Tibial artery (tissue), 4 donors: ENCODE results near the gene DNAH6.

Experiments
- DNase-seq, 2 donors: peaks; one replicate each; pipeline ENCODE4 v3.0.0-alpha.2; 2019
- H3K27ac ChIP-seq, 2 donors: fragments of 200-600 bp; sonication (generic) in 1 of 2; 1 replicate in 1 of 2; 2 replicates in 1 of 2; pipeline ENCODE4 v1.5.1; 2018 to 2019; ENCODE audit warnings: mild to moderate bottlenecking in 1 of 2
- H3K27me3 ChIP-seq, 2 donors: fragments of 200-600 bp; sonication (generic) in 1 of 2; one replicate each; pipeline versions ENCODE4 v1.5.1 to v1.6.0; 2016 to 2019
- H3K36me3 ChIP-seq, 3 donors: fragments of 200-600 bp; sonication (generic) in 2 of 3; one replicate each; pipeline ENCODE4 v1.5.1; 2016 to 2019; ENCODE audit warnings: mild to moderate bottlenecking in 2 of 3
- H3K4me1 ChIP-seq, 4 donors: fragments of 200-600 bp; sonication (generic) in 2 of 4; 1 replicate in 3 of 4; 2 replicates in 1 of 4; pipeline ENCODE4 v1.5.1; 2016 to 2019
- H3K4me3 ChIP-seq, 2 donors: fragments of 200-600 bp; sonication (generic) in 1 of 2; 1 replicate in 1 of 2; 2 replicates in 1 of 2; pipeline ENCODE4 v1.5.1; 2018 to 2019; ENCODE audit warnings: mild to moderate bottlenecking in 2 of 2
- H3K9me3 ChIP-seq, 3 donors: fragments of 200-600 bp; sonication (generic) in 1 of 3; one replicate each; pipeline ENCODE4 v1.5.1; 2016 to 2019
- intact Hi-C: fragments of 100-400 bp; cut with DNase I; formaldehyde crosslinking; loops from one replicate; pipeline ENCODE4 v1.15.0; 2023; ENCODE audit warnings: low total_unique reads
- TF ChIP-seq, protein P1 (sequence below), 2 experiments: fragments of 200-600 bp in 1 of 2; fragments of 450-650 bp in 1 of 2; IDR thresholded peaks; one replicate each; pipeline ENCODE4 v1.5.1; 2017 to 2019; ENCODE audit warnings: antibody characterized with exemption in 2 of 2, mild to moderate bottlenecking in 1 of 2, moderate library complexity in 1 of 2

The DNAH6 gene

DNA sequence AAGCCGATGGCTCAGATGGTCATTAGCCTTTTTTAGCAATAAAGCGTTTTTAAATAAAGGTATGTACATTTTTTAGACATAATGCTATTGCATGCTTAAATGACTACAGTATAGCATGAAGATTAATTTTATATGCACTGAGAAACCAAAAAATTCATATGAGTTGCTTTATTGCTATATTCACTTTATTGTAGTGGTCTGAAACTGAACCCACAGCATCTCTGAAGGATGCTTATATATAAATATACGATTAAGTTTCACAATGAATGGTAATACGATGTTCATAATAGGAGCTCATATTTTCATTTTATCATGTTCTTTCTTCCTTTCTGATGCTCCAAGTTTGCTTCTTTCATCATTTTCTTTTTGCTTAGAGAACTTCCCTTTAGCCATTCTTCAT, 132.8 kb downstream of the DNAH6 start:
- H3K36me3 ChIP-seq, result no peaks in the 10 kb centered on the region
- H3K4me3 ChIP-seq, result no peak overlapping the region
- H3K9me3 ChIP-seq, result no peaks in the 10 kb centered on the region
- TF ChIP-seq, protein P1, sequence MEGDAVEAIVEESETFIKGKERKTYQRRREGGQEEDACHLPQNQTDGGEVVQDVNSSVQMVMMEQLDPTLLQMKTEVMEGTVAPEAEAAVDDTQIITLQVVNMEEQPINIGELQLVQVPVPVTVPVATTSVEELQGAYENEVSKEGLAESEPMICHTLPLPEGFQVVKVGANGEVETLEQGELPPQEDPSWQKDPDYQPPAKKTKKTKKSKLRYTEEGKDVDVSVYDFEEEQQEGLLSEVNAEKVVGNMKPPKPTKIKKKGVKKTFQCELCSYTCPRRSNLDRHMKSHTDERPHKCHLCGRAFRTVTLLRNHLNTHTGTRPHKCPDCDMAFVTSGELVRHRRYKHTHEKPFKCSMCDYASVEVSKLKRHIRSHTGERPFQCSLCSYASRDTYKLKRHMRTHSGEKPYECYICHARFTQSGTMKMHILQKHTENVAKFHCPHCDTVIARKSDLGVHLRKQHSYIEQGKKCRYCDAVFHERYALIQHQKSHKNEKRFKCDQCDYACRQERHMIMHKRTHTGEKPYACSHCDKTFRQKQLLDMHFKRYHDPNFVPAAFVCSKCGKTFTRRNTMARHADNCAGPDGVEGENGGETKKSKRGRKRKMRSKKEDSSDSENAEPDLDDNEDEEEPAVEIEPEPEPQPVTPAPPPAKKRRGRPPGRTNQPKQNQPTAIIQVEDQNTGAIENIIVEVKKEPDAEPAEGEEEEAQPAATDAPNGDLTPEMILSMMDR (IDR thresholded peaks at IDR 0.05), result no peak
- intact Hi-C loops, result no loop called here
- H3K27me3 ChIP-seq, result no peaks in the 10 kb centered on the region
- no peak for DNase-seq
- H3K4me1 ChIP-seq, result no peaks in the 10 kb centered on the region
- no peak overlapping the region for H3K27ac ChIP-seq

DNA sequence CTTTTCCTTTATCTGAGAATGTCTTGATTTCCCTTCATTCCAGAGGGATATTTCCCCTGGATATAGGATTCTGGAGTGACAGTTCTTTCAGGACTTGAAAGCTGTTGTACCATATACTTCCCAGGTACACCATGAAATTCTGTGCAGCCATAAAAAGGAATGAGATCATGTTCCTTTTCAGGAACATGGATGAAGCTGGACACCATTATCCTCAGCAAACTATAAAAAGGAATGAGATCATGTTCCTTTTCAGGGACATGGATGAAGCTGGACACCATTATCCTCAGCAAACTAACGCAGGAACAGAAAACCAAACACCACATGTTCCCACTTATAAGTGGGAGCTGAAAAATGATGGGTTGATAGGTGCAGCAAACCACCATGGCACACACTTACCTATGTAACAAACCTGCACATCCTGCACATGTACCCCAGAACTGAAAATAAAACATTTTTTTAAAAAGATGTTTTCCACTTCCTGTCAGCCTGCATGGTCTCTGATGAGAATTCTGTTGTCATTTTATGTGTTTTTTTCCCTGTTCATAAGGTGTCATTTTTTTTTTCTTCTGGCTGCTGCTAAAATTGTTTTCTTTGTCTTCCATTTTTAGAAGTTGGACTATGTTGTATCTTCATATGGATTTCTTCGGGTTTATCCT, 133.3 kb downstream of the DNAH6 start:
- Histone ChIP-seq H3K27ac (no peak overlapping the region), H3K27me3 (no peaks in the 10 kb centered on the region), H3K4me1 (no peaks in the 10 kb centered on the region), H3K36me3 (no peaks in the 10 kb centered on the region), H3K9me3 (no peaks in the 10 kb centered on the region), H3K4me3 (no peak overlapping the region)
- intact Hi-C loops, result no loop called here
- DNase-seq, result no peak
- TF ChIP-seq, protein P1 (IDR thresholded peaks at IDR 0.05), result no peak

- no peaks in the 10 kb centered on the region for H3K36me3 ChIP-seq
- H3K4me3 ChIP-seq, result no peak overlapping the region
- H3K4me1 ChIP-seq, result no peaks in the 10 kb centered on the region
- H3K27ac ChIP-seq, result no peak overlapping the region
- no peak for DNase-seq
- intact Hi-C loops, result no loop called here
- no peaks in the 10 kb centered on the region for H3K27me3 ChIP-seq
- no peaks in the 10 kb centered on the region for H3K9me3 ChIP-seq
- TF ChIP-seq, protein P1 (IDR thresholded peaks at IDR 0.05), result no peak
These were observed 136.1 kb downstream of the DNAH6 start for GRCh38 chr2:84652431-84652830.

GRCh38 chr2:84653302-84653701, 137.0 kb downstream of the DNAH6 start:
- Histone ChIP-seq H3K36me3 (no peaks in the 10 kb centered on the region), H3K4me1 (no peaks in the 10 kb centered on the region), H3K9me3 (no peaks in the 10 kb centered on the region), H3K27me3 (no peaks in the 10 kb centered on the region), H3K27ac (no peak overlapping the region), H3K4me3 (no peak overlapping the region)
- DNase-seq, result no peak
- TF ChIP-seq, protein P1 (IDR thresholded peaks at IDR 0.05), result no peak
- intact Hi-C loops, result no loop called here

DNA sequence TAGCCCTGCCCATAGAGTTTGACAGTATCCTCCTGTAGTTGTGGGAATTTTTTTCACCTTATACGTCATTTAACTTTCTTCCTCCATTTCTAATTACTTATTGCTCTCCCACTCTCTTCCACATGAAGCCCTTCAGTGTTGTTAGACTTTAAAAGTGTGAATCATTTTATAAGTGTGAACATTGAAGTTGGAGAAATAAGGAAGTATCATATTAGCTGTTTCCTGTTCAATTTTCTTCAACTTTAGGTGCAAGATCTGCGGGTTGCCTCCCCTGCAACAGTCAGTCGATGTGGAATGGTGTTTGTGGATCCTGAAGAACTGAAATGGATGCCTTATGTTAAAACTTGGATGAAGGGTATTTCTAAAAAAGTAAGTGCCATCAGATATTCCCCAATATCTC, 138.1 kb downstream of the DNAH6 start:
- Histone ChIP-seq H3K27ac (no peak overlapping the region), H3K4me1 (no peaks in the 10 kb centered on the region), H3K9me3 (no peaks in the 10 kb centered on the region), H3K4me3 (no peak overlapping the region), H3K27me3 (no peaks in the 10 kb centered on the region), H3K36me3 (no peaks in the 10 kb centered on the region)
- TF ChIP-seq, protein P1 (IDR thresholded peaks at IDR 0.05), result no peak
- DNase-seq, result no peak
- intact Hi-C loops, result no loop called here

- no peak for DNase-seq
- H3K4me1 ChIP-seq, result no peaks in the 10 kb centered on the region
- no peaks in the 10 kb centered on the region for H3K9me3 ChIP-seq
- H3K27me3 ChIP-seq, result no peaks in the 10 kb centered on the region
- H3K4me3 ChIP-seq, result no peak overlapping the region
- intact Hi-C loops, result no loop called here
- H3K27ac ChIP-seq, result no peak overlapping the region
- TF ChIP-seq, protein P1 (IDR thresholded peaks at IDR 0.05), result no peak
- no peaks in the 10 kb centered on the region for H3K36me3 ChIP-seq
These were observed 152.8 kb downstream of the DNAH6 start for GRCh38 chr2:84669122-84669521.
